Pulmonary artery endothelial cell (primary cell): ENCODE data around the gene SLC8A3. TPM values are rescaled to one million over a fixed set of nuclear protein-coding genes. Genes with fewer than 3 reads are reported as not detected.

ENCODE experiments used
- DNase-seq: peaks from one replicate; pipeline ENCODE4 v3.0.0-alpha.2; 2011; ENCODE audit warnings: low read depth, low spot score
- total RNA-seq: library from RNA; depleted of rRNA; stranded (reverse); fragments of >200 nt; gene quantifications from 2 replicates; pipeline ENCODE4 v1.2.3, GENCODE V29; 2014

The SLC8A3 gene
- total RNA-seq, 1 donor from 2014 or later: 0.13 TPM

GRCh38 chr14:70177081-70177800 is 11.5 kb downstream of the SLC8A3 start:
- no peak for DNase-seq

- no peak for DNase-seq
Observed at GRCh38 chr14:70173569-70173968, 15.2 kb downstream of the SLC8A3 start.

- DNase-seq: no peak
Observed at GRCh38 chr14:70171726-70172125, 17.0 kb downstream of the SLC8A3 start.

- DNase-seq: no peak
Observed at GRCh38 chr14:70170976-70171375, 17.8 kb downstream of the SLC8A3 start.

- DNase-seq: no peak
Observed at GRCh38 chr14:70168406-70168805, 20.3 kb downstream of the SLC8A3 start.

- DNase-seq: no peak
Observed at GRCh38 chr14:70166530-70167203, 22.1 kb downstream of the SLC8A3 start.

- no peak for DNase-seq
Observed at GRCh38 chr14:70162358-70162757, 26.4 kb downstream of the SLC8A3 start.

- no peak for DNase-seq
Observed at GRCh38 chr14:70156592-70156991, 32.2 kb downstream of the SLC8A3 start.

GRCh38 chr14:70152704-70153103 is 36.0 kb downstream of the SLC8A3 start:
- no peak for DNase-seq

- no peak for DNase-seq
Observed at GRCh38 chr14:70152081-70152480, 36.7 kb downstream of the SLC8A3 start.

GRCh38 chr14:70149596-70150165 is 39.1 kb downstream of the SLC8A3 start:
- no peak for DNase-seq

- DNase-seq: no peak
Observed at GRCh38 chr14:70148911-70149595, 39.7 kb downstream of the SLC8A3 start.

GRCh38 chr14:70148351-70148750 is 40.4 kb downstream of the SLC8A3 start:
- no peak for DNase-seq

GRCh38 chr14:70144046-70144445 is 44.7 kb downstream of the SLC8A3 start:
- no peak for DNase-seq

GRCh38 chr14:70143306-70143705 is 45.4 kb downstream of the SLC8A3 start:
- DNase-seq: no peak

GRCh38 chr14:70140614-70141013 is 48.1 kb downstream of the SLC8A3 start:
- no peak for DNase-seq

- DNase-seq: no peak
Observed at GRCh38 chr14:70139384-70139783, 49.4 kb downstream of the SLC8A3 start.

GRCh38 chr14:70137788-70138187 is 51.0 kb downstream of the SLC8A3 start:
- no peak for DNase-seq

- DNase-seq: no peak
Observed at GRCh38 chr14:70133461-70133860, 55.3 kb downstream of the SLC8A3 start.

GRCh38 chr14:70130482-70130881 is 58.3 kb downstream of the SLC8A3 start:
- no peak for DNase-seq

GRCh38 chr14:70127186-70127585 is 61.6 kb downstream of the SLC8A3 start:
- no peak for DNase-seq

- DNase-seq: no peak
Observed at GRCh38 chr14:70123796-70124195, 65.0 kb downstream of the SLC8A3 start.
